HCEC 1CT (cell line): Measurements from ENCODE around the gene SPRR2F.

Experiments
- DNase-seq: peaks from one replicate; pipeline ENCODE4 v3.0.0-alpha.2; 2017

SPRR2F gene

DNA sequence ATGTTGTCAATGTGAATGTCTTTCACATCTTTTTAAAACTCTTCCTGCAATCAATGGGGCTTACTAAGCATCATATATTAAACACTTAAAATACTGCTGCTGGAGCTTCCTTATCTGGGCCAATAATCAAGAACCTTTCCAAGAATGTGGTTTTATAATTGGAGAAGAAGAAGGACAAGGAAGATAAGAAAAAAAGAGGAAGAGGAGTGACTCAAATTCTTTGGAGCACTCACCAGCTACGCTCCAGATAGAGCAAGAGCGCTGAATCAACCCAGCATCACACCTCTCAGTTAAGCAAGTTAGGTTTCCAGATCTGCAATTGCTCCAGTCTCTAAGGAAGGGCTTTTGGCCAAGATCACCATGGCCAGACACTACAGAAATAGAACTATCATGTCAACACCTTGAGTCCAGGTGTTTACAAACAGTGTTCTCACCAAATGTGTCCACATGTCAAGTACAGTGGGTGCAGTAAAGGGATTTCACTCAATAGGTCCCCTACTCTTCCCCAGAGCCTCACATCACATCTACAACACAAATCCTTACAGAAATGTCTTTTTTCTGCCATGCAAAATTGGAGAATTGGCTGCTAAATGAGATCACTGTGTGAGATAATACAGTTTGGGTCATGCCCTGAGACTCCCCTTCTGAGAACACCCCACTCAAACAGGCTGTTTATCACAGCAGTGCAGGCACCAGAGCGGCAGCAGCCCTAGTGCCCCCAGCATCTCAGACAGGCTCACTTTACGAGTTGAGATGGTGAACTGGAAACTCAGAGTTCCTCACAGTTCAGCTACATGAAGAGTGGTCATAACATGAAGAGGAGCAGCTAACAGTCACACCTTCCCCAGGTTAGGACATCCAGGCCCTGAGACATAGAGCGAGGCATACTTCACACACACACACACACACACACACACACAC, 40.2 kb downstream of the SPRR2F start:
- DNase-seq, result no peak

- no peak for DNase-seq
Measured at GRCh38 chr1:153071511-153071910, 41.8 kb downstream of the SPRR2F start, which contains the start of gene SPRR2B. Gene SPRR2B, minus strand, starts transcription at chr1:153071611. Its CDS starts 772 bp downstream, at chr1:153070839.

- DNase-seq, result no peak
Measured at GRCh38 chr1:153070243-153070642, 43.1 kb downstream of the SPRR2F start.
